ENCODE measurements around the gene CIAO1.

DNA sequence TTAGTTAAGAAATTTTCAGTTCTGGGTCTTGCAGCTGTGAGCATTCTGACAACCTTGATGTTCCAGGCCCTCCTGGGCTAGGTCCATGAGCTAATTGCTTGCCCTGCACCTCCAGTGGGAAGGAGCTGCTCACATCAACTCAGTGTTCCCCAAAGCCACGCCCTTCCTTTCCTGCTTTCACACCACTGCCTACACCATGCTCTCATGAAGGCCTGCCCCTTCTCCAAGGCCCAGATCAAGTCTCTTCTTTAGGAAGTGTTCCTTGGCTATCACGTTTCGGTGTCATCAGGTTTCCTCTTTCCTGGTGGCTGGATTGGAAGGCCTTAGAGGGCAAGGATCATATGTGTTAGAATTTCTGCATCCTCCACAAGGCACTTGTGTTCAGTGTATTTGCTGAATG lies 19.0 kb upstream of the CIAO1 start:
- no peak for TF ChIP-seq EZH2 (IDR thresholded peaks at IDR 0.05; ENCODE audit: borderline replicate concordance, low read depth, low read length, poor library complexity, severe bottlenecking)
- TF ChIP-seq, protein P1, sequence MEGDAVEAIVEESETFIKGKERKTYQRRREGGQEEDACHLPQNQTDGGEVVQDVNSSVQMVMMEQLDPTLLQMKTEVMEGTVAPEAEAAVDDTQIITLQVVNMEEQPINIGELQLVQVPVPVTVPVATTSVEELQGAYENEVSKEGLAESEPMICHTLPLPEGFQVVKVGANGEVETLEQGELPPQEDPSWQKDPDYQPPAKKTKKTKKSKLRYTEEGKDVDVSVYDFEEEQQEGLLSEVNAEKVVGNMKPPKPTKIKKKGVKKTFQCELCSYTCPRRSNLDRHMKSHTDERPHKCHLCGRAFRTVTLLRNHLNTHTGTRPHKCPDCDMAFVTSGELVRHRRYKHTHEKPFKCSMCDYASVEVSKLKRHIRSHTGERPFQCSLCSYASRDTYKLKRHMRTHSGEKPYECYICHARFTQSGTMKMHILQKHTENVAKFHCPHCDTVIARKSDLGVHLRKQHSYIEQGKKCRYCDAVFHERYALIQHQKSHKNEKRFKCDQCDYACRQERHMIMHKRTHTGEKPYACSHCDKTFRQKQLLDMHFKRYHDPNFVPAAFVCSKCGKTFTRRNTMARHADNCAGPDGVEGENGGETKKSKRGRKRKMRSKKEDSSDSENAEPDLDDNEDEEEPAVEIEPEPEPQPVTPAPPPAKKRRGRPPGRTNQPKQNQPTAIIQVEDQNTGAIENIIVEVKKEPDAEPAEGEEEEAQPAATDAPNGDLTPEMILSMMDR (conservative IDR thresholded peaks at IDR 0.05; ENCODE audit: low read depth, low read length) = no peak
